Stimulated activated CD4-positive, alpha-beta T cell treated with anti-CD3 and anti-CD28 coated beads, Interleukin-15, amount 100 ng/mL, for 1 hour (primary cell): ENCODE measurements around the gene CXorf38.

Experiments
- DNase-seq, 2 donors: peaks; one replicate each; pipeline ENCODE4 v3.0.0-alpha.2; 2020; ENCODE audit warnings: low read depth in 1 of 2, low spot score in 1 of 2

The CXorf38 gene, protein sequence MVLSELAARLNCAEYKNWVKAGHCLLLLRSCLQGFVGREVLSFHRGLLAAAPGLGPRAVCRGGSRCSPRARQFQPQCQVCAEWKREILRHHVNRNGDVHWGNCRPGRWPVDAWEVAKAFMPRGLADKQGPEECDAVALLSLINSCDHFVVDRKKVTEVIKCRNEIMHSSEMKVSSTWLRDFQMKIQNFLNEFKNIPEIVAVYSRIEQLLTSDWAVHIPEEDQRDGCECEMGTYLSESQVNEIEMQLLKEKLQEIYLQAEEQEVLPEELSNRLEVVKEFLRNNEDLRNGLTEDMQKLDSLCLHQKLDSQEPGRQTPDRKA

DNA sequence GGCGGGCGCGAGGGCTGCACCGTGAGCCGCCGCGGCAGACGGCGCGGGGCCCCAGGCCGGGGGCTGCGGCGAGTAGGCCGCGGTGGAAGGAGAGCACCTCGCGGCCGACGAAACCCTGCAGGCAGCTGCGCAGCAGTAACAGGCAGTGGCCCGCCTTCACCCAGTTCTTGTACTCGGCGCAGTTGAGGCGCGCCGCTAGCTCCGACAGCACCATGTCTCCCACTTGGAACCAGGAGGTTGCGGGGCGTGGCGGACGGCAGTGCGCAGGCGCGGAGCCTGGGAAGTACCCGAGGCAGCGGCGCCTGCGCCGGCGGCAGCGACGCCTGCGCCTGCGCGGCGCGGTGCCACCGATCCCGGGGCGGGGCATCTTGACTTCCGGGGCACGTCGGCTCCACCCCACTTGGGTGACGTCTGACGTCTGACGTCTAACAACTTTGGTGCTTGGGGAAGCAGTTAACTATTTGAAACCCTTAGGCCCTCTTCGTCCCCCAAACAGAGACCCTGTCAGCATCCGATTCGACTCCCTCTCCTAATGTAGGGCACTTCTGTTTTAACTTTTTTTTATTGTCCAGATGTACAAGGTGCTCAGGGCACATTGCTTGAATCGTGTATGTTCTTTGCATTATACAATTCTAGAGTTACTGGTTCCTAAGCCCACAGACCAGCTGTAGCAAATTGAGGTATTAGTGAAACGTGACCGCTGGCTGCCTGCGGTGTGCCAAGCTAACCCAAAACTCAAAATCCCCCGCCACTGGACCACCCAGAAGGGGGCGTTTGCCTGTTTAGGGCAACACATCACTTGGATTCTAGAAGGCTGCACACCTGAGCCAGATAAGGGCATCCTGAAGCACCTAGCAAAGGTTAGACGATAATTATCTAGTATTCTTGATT, at the start of gene CXorf38:
Gene CXorf38, minus strand, starts transcription at position 255 of the 891 bp plus-strand sequence. Its CDS starts 41 bp downstream, at position 214.
- peak; percentile 82 to 85 for DNase-seq

DNA sequence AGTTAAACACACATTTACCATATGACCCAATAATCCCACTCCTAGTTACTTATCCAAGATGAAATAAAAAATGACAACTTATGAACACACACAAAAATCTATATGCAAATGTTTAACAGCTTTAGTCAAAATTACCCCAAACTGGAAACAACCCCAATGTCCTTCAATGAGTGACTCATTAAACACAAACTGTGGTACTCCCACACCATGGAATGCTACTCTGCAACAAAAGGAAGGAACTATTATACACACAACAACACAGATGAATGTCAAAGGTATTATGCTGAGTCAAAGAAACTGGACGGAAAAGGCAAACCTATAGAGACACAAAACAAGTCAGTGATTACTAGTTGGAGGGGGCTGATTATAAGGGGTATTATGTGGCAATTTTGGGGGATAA, 47.4 kb upstream of the CXorf38 start:
- no peak for DNase-seq

DNA sequence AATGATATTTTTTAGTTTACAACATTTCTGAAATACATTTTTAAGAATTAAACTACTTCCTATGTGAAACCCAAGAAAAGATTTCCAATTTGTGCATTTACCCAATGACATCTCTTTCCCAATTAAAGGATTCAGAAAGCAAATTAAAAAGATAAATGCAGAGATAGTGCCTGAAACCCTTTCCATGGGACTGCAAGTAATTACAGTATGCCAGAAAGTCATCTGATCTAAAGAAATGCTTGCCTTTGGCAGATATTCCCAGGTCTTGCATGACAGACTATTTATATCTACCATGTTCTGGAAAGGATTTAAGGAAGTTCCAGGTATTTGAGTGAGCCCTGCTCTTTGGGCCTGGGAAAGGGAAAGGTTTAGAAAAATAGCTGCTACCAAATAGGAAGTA, 41.6 kb upstream of the CXorf38 start:
- no peak for DNase-seq

GRCh38 chrX:40687169-40687568, 39.8 kb upstream of the CXorf38 start:
- DNase-seq, result no peak

DNA sequence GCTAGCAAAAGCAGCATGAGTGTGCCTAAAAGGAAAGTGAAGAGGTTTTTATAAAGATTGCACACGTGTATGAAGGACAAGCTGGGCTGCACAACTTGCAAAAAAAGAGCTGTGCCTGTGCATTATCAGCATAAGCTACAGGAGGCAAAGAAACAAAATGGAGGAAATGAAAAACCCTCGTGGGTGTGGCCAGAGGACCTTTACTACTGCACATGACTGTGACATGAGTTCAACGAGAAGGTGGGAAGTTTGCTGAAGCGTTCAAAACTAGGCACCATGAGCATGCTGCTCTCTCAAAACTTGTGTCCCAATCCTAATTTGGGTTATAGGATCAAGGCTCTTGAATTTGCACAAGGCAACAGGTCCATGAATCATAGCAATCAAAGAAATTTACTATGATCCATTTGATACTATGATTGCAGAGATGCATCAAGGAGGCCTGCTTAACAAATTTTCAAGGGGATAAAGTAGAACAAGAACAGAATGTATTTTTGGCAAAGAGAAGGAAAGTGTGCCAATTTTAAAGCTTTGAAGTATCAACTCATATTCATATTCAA, 38.1 kb upstream of the CXorf38 start:
- DNase-seq, result no peak

DNA sequence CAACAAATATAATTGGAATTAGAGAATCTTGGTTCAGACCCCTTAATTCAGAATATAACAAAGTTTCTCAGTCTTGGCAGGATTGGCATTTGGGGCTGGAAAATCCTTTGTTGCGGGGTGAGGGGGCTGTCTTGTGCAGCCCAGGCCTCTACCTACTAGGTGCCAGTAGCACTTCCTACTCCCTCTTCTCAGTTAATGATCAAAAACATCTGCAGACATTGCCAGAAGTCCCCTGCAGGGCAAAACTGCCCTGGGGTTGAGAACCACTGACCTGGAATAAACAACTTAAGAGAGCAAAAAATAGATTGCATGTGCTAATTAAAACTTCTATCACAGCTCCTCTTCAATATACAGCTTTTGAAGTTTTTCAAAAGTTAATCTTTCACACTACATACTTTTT, 36.7 kb upstream of the CXorf38 start:
- DNase-seq, result no peak

DNA sequence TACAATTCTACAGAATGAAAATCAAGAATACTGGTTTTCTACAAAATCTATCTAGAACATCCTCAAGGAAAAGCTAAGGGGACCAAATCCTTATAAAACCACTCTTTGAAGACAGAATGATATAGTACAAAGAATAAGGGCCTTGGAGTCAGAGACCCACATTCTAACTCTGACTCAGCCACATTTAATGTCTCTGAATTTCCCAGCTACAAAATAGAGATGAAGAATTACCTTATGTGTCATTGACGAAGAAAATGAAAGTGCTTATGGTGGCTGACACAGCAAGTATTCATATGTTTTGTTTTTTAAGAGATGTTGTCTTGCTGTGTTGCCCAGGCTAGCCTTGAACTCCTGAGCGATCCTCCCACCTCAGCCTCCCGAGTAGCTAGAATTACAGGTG, 35.9 kb upstream of the CXorf38 start:
- no peak for DNase-seq

DNA sequence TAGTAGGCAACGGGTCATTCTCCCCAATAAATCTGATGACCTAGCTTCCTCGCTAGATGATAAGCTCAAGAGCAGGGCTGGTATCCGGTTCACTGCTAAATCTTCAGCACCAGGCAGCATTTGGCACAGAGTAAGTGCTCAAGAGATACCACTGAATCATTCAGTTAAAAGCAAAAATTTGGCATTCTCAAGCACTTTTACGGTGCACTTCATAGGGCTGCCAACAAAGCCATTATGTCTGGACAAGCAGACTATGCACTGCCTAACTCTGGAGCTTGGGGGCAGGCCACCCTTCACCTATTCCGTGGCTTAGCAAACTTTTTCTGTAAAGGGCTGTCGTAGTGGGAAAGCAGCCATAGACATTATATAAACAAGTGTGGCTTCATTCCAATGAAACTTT, 23.8 kb upstream of the CXorf38 start:
- DNase-seq, result no peak

DNA sequence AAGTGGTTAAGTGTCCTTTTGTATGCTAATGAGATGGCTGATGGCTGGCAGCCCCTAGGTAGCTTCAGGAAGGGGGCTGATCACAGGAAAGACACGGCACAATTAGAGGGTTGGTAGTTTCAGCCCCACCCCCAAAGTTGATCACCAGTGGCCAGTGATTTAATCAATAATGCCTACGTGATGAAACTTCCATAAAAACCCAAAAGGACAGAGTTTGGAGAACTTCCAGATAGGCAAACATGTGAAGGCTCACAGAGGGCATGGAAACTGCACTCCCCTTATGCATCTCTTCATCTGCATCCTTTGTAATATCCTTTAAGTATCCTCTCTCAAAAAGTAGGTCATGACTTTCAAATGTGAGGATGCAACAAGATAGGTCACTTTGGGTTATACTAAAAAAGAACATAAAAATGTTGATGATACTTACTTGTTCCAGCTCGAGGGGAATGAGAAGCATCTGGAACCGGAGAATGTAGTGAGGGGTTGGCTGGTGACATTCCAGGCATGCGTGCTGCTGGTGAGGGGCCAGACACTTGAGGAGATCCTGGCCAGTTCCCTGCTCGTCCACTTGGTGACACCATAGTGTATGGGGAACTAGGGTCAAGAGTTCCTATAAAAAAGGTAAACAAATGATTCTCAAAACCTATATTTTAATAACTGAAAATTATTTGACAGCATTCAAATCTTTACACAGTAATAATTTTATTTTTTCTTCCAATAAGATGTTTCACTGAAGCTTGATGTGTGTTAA, 16.7 kb upstream of the CXorf38 start:
- no peak for DNase-seq

DNA sequence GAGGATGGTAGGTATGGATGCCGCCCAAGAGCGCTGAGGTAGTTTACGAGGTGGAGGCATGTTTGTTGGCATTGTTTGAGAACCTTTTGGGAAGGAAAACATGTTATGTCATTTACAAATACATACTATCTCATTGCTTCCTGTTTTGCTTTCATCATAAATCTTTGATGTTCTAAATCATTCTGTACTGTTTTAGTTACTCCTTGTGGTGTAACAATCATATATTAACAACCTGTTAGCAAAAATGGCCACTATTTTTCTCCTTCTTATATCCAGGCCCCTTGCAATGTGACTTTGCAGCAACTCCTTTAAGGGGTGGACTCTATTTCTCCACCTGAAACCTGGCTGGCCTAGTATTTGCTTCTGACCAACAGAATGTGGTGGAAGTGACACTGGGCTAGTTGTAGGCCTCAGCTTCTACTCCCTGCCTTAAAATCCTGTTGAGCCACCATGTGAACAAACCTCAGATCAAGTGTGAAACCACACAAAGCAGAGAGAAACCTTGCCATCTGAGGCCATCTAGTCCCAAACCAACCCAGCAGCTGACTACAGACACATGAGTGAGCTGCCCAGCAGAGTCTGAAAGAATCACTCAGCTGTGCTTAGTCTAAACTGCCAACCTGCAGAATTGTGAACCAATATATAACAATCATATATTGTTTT, 15.8 kb upstream of the CXorf38 start:
- no peak for DNase-seq

- no peak for DNase-seq
Measured at GRCh38 chrX:40661489-40661888, 14.1 kb upstream of the CXorf38 start.

DNA sequence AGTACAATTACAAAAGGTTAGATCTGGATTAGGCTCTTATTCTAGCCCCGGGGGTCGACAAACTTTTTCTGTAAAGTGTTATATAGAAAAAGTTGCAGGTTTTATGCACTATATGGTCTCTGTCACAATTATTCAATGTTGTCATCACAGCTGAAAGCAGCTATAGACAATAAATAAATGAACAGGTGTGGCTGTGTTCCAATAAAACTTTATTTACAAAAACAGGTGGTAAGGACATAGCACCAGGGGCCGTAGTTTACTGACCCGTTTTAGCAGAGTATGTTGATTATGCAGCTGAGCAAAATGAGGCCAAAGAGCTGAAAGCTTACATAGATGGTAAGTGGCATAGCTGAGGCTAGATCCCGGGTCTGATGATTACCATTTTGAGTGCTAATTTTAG, 13.0 kb upstream of the CXorf38 start:
- no peak for DNase-seq

DNA sequence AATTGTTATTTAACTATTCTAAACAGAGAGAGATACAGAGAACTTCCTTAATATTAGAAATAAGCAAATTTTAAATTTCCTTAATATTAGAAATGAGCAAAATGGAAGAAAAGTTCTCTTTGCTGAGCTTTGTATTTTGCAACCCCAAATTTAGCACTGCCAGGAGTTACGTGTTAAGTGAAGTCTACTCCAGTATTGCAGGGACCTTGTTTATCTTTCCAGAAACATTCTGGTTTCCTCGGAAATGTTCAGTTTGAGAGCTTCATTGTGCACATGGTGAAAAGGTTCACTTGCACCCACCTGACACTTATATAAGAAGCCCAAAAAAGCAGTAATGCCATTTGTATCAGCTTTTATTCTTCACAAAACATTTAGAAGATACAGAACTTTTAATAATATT, 6.2 kb upstream of the CXorf38 start:
- no peak for DNase-seq

- no peak for DNase-seq
Measured at GRCh38 chrX:40652664-40653063, 5.3 kb upstream of the CXorf38 start.

DNA sequence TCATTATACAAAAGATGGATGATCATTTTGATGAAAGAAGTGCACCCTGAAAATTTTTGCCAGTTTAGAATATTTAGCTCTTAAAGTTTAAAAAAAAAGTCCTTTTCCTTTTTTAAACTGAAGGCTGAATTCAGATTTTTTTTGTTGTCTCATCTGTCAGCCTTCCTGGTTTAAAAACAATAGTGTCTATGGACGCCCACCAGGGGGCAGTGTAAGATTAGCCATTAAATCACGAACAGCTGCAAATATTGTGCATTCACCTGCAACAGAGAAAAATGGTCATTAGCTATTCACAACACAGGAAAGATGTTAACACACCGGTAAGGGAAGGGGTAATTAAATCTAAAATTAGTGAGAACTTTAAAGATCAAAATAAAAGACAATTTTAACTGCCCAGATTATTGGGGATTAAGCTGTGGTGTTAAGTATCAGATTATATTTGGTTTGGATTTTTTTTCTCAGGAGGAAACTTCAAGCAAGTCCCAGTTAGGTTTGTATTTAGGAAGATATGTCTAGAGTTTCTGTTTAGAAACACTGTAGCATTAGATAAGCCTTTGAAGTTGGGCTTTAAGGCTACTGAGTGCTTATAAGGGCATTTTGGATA, 4.4 kb upstream of the CXorf38 start:
- DNase-seq, result peak; percentile 28 to 32

DNA sequence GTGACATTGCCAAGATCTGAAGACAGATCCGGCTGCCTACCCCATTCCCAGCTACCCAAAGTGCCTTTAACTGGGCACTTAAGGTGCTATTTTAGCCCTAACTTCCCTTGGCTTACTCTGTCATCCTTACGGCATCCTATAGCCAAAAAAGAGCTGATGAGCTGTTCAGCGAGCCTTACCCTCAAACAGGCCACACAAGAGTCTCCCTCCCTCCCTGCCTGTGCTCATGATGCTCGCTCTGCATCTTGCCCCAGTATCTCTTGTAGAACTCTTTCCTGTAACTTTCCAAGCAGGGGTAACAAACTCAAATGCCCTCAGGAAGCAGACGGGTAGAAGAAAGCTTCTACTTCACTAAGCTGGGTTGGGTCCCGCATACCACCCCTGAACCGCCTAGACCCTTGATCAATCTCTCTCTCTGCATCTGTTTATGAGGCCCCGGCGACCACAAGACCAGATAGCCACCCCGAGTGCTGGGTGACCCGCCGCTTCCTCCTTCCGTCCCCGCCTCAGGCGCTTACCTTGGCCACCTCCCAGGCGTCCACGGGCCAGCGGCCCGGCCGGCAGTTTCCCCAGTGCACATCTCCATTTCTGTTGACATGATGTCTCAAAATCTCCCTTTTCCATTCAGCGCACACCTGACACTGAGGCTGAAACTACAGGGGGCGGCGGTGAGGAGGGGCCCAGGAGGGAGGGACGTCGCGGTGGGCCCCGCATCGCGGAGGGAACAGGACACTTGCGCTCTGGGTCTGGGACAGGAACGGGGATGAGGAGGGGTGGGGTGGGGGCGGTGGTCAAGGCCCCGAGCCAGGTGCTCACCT, 663 bp downstream of the CXorf38 start:
- DNase-seq, result no peak

DNA sequence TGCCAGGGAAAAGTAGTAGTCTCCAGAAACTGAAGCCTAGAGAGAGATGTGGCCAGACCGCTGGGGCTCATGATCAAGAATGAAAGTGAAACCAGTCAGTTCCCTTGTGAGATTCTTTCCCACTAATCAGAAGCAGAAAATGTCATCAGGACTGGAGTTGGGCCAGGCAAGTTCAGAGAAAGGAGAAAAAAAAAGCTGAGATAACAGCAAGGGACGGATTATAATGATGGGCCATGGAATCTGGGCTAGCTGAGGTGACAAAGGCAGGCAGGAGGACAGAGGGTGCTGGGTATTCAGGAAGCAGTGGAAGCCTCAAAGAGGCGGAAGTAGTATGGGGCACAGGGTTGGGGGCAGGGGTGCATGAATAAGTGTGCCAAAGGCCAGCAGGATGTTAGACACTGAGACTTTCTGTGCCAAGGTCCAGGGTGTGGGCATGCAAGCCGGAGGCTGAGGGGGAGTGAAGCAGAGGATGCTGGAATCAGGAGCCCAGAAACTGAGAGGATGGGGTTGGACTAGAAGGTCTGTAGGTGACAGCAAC, 2.5 kb downstream of the CXorf38 start:
- DNase-seq, result no peak

GRCh38 chrX:40644176-40644575, 3.2 kb downstream of the CXorf38 start:
- no peak for DNase-seq

DNA sequence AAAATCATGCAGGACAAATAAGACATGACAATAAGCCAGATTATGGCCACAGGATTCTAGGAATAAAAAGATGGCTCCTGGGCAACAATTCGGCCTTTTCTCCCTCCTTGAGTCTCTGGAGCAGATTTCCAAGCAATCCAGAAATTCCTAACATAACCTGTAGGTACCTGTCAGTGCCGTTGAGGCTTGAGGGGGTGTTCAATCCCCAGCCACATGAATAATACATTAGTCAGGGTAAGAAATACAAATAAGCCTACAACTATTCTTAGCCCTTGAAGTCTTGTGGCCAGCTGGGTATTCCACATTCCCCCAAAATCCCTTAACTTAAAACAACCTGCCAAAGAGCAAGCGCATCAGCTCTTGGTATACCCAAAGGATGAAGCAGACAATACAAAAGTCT, 9.7 kb downstream of the CXorf38 start:
- no peak for DNase-seq
